HG03565 (cell line): ENCODE measurements around the gene MFAP4.

ENCODE experiments used
- ATAC-seq: cut with Tn5 transposase; IDR thresholded peaks from one replicate; pipeline ENCODE4 v1.9.1; 2021; ENCODE audit warnings: mild to moderate bottlenecking, moderate library complexity; ENCODE audit not compliant: unreplicated experiment

The MFAP4 gene

GRCh38 chr17:19386974-19387920, at the start of gene MFAP4:
Gene MFAP4 (minus strand): TSS chr17:19387190. CDS start chr17:19387155, 35 bp downstream.
- no peak for ATAC-seq

DNA sequence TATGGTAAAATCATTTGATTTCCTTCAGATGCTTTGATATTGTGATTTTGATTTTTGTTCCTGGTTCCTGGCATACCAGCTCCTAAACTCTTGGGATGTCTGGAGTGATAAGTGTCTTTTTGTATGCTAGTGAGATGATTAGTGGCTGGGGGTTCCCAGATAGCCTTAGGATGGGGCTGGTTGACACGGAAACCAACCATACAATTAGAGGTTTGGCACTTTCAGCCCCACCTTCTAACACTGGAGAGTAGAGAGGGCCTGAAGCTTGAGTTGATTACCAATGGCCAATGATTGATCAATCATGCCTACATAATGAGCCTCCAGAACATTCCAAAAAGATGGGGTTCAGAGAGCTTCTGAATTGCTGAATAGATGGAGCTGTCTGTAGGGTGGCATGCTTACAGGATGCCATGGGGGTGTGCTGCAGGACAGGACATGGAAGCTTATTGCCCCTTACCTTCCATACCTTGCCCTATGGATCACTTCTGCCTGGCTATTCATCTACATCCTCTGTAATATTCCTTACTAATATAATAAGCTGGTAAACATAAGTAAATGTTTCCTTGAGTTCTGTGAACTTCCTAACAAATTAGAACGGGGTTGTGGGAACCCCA, 46.8 kb upstream of the MFAP4 start:
- no peak for ATAC-seq

- ATAC-seq, result no peak
Observed at GRCh38 chr17:19433255-19433654, 46.3 kb upstream of the MFAP4 start.

DNA sequence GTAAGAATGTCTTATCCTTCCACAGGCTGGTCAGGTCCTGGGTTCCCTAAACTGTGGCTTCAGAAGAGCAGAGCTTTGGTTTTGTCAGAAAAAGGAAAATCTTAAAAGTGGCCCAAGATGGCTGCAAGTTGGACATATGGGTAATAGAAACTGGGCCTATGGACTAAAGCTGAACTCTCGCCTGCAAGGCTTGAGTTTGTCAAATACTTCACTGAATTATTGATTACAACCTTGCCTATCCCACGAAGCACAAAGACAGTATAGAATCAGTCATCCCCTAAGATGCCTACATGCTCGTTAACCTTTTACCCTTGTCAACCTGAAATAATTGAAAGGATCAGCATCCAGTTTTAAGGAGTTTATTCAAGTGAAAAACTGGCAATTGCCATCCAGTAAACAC, 44.7 kb upstream of the MFAP4 start:
- ATAC-seq, result no peak

DNA sequence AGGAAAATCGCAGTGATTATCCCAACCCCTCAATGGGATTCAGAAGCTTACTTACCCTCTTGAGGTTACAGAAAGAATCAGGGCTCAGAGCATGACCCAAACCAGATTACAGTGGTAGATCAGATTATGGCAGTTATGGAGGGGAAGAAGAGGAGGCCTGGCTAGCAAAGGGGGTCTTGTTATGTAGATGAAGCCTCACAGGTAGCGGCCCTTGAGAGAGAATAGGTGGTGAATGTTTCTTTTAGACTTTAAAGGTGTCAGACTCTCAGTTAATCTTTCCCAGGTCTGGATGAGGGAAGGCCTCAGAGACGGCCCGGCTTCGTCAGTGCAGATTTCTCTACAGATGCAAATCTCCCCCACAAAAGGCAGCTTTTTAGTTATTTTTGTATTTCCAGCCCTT, 39.6 kb upstream of the MFAP4 start:
- ATAC-seq, result no peak

DNA sequence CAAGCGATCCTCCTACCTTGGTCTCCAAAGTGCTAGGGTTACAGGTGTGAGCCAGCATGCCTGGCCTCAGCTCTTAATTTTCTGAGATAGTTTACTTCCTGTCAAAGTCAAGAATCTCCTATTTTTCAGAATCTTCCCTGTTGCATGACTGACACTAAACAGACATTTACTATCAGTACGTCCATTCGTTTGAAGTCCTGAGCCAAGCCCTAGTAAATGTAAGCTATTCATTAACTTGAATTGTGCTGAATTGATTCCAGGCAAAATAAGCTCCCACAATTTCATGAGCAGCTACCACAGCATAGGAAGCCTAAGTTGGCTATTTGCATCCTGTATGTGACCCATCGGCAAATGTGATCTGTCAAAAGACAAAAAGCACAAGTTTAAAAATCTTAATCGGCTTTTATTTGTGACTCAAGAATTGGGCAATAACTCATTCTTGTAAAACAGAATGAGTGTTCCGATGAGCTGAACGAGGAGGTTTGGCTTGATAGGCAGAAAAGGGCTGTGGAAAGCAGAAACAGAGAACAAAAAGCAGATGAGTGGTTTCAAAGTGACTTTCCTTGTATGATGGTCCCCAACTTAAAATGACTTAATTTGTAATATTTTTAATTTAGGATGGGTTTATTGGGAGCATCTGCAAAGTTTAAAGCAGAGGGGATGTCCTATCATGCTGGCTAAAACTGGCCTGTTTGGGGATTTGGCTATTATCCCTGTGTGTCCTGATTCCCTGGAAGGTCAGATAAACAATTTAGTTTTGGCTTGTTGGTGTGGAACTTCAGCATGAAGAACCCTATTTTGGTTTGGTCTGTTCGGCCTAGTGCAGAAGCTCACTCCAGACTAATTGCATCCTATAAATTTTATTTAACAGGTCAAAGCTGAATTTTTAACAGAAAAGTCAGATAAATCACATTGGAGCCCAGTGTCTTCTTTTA, 38.2 kb upstream of the MFAP4 start:
- no peak for ATAC-seq

GRCh38 chr17:19421926-19422325, 34.9 kb upstream of the MFAP4 start:
- no peak for ATAC-seq

DNA sequence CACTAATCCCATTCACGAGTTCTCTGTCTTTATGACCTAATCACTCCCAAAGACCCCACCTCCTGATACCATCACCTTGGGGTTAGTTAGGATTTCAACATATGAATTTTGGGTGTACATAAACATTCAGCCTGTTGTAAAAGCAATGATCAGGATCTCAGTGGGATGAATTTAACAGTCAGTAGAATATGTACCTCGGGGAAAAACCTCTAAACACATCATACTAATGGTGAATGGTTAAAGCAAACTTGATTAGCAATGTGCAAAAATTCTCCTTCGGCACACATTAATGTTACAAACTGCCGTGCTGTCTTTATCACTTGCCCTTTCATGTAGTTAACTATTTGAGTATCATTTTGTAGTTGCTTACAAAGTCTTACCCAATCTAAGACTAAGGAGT, 34.2 kb upstream of the MFAP4 start:
- ATAC-seq, result no peak

DNA sequence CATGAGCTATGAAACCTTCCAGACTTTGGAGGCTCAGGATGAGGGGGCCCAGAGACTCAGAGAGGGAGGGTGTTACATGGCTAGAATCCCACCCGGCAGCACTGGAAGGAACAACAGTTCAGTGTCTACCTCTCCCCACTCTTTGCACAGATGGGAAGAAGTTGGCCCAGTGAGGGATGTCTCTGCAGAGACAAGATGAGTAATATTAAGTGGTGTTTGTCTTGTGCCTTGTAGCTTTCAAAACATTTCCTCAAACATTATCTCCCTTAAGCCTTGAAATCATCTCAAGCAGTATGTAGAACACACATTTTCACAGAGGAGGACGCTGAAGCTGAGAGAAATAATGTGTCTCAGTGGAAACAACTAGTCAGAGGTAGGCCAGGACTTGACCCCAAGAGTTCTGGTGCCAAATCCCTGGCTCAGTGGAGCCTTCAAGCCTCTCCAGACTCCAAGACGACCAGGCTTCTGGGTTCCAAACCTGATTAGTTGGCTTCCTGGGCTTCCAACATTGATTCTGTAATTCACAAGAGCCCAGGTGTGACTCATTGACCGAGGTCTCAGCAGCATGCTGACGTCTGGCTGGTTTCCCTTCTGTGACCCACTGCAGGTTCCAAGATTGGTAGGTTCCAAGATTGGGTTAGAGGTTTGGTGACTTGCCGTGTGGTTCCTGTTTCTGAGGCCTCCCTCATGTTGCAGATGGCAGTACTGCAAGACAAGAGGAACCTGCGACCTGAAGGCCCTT, 31.4 kb upstream of the MFAP4 start:
- no peak for ATAC-seq

GRCh38 chr17:19417611-19418010, 30.6 kb upstream of the MFAP4 start:
- ATAC-seq, result no peak

DNA sequence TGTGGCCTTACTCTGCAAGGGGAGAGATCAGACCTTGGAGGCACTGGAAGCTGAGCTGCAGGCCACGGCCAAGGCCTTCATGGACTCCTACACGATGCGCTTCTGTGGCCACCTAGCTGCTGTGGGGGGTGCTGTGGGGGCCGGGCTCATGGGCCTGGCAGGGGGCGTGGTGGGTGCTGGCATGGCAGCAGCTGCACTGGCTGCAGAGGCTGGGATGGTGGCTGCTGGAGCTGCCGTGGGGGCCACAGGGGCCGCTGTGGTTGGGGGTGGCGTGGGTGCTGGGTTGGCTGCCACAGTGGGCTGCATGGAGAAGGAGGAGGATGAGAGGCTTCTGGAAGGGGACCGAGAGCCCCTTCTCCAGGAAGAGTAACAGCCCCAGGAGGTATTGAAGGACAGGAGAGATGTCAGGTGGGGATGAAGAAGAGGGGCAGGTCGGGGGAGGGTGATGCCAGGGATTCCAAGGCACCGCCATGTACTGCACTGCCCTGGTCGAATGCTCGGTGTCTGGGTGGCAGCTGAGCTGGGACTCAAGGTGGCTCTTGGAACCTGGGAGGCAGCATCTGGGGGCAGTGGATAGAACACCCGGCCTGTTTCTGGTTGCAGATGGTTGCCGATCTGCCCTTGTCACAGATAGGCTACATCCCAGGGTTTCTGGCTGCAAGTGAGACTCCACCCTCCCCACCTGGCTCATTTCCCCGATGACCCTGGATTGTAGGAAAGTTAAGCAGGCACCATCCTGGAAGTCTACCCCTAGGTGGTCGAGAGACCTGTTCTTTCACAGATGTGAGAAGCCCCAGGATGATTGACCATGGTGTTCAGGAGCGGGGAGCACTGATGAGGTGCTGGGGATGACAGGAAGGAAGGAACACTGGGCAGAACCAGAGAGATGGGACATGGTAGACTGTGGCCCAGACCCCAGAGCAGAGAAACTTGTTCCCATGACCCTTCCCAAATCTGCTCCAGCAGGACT, 29.1 kb upstream of the MFAP4 start:
- ATAC-seq, result no peak

DNA sequence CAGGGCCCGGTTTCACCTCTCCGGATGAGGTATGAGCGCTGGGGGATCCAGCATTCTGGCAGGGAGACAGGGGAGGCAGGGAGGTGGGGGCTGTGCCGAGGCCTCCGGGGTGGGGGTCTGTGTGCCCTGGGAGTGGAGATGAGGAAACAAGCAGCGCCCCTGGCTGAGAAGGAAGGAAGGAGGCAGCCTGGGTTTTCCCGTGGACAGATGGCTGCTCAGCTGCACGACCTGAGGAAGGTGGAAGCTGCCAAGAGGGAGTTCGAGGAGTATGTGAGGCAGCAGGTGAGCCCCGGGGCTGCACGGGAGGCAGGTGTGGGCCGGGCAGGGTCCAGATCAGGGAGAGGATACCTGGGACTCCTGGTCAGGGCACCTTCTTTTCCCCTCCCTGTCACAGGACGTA, 28.3 kb upstream of the MFAP4 start:
- ATAC-seq, result no peak

DNA sequence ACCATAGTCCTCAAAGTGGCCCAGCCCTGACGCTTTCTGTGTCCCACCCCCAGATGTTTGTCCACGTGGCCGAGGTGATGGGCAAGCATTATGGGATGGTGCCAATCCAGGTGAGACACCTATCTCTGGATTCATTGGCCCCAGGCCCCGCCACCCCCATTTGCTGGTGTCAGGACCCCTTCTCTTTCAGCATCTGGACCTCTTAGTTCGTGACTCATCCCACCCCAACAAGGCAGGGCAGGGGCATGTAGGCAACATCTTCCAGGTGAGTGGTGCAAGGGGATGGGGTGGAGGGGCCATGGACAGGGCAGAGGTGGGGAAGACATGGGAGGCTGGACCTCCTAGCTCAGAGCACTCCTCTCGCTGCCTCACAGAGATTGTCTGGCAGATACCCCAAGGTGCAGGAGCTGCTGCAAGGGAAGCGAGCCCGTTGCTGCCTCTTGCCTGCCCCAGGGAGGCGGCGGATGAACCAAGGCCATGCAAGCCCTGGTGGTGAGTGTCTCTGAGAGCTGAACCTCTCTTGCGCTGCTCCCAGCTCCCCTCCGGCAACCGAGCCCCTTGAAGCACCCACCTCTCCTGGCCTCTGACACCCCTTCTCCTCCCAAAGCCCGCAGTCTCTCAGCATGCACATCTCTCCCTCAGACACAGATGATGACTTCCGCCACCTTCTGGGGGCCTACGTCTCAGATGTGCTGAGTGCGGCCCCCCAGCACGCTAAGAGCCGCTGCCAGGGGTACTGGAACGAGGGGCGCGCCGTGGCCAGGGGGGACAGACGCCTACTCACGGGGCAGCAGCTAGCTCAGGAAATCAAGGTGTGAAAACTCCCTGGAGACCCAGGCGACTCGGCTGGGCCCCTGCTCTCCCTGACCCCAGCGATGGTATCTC, 27.6 kb upstream of the MFAP4 start:
- ATAC-seq, result no peak

DNA sequence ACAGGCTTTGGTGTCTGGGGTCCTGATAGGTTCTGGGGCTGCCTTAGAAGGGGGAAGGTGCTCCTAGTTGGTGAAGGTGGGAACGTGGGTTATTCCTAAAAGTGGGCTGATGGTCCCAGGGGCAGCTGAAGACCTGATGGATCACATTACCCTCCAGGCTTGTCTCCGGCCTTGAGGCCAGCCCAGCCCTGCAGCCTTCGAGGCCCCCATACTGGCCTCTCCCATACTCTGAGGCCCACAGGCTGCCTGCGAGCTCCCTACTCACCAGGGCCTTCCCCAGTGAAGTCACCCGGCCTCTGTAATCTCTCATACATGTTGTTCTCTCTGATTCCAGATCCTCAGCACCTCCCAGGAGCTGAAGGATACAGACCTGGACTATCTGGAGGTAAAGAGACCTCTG, 26.8 kb upstream of the MFAP4 start:
- ATAC-seq, result no peak

DNA sequence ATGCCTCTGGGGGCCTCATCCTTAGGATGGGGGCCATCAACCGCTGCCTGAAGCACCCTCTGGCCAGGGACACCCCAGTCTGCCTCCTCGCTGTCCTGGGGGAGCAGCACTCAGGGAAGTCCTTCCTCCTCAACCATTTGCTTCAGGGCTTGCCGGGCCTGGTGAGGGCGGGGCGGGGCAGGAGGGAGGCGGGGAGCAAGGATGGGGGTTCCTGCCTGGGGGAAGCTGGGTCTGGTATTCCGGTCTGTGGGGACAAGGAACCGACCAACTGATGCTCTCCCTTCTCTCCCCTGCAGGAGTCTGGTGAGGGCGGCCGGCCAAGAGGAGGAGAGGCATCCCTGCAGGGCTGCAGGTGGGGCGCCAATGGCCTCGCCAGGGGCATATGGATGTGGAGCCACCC, 26.0 kb upstream of the MFAP4 start:
- ATAC-seq, result no peak

DNA sequence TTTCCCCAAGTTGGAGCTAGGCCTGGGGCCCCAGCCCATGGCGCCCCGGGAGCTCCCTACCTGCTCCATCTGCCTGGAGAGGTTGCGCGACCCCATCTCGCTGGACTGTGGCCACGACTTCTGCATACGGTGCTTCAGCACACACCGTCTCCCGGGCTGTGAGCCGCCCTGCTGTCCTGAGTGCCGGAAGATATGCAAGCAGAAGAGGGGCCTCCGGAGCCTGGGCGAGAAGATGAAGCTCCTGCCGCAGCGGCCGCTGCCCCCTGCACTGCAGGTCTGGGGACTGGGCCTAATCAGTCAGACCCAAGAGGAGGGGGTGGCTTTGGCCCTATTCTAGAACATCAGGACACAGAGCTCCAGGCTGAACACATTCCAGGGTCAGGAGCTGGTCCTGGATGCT, 25.5 kb upstream of the MFAP4 start:
- no peak for ATAC-seq

DNA sequence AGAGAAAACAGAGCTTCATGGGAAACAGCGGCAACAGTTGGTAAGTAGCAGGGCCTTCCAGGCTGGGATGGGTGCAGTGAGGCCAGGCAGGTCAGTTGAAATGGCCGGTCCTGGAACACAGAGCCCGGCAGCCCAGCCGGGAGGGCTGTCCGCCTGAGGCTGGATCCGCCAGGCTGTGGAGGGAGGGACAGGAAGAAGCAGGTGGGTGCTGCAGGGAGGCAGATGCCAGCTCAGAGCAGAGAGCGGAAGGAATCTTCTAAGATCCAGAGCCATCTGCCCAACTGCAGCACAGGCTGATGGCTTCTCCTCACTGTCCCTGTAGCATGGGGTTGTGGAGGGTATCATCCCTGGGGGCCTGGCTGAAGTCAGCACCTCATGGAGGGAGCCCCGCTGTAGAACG, 24.6 kb upstream of the MFAP4 start:
- ATAC-seq, result no peak

- ATAC-seq, result no peak
Observed at GRCh38 chr17:19410875-19411620, 24.1 kb upstream of the MFAP4 start, which contains the start of gene RNF112. Gene RNF112 (plus strand): TSS chr17:19411232. CDS start chr17:19411409, 177 bp downstream.
